HEK293 (cell line): ENCODE measurements around the gene MYLK.

Experiments used
- CTCF ChIA-PET: fragments of 350-600 bp; formaldehyde crosslinking; extraction: SDS; loops from one replicate; lab custom pipeline; 2021; ENCODE audit warnings: antibody characterized with exemption; lab: Yijun Ruan, JAX
- POLR2A ChIA-PET: fragments of 300-600 bp; formaldehyde crosslinking; extraction: SDS; loops from one replicate; lab custom pipeline; 2020; ENCODE audit warnings: antibody characterized with exemption, inconsistent platforms; lab: Yijun Ruan, JAX
- H3K27ac ChIP-seq: fragments of 200-500 bp; sonication (Bioruptor generic); 2 replicates; pipeline ENCODE4 v1.5.1; 2014; ENCODE audit warnings: low read depth, low read length, control low read depth, inconsistent platforms; ENCODE audit errors: extremely low read depth
- H3K36me3 ChIP-seq, 2 experiments: fragments of 200-500 bp in 1 of 2; sonication (Bioruptor generic) in 1 of 2; 1 replicate in 1 of 2; 2 replicates in 1 of 2; pipeline ENCODE4 v1.5.1; 2014 to 2017; ENCODE audit warnings: inconsistent platforms in 2 of 2, low read length in 2 of 2; ENCODE audit not compliant: control insufficient read depth in 2 of 2, insufficient read depth in 1 of 2
- H3K4me1 ChIP-seq: fragments of 200-500 bp; sonication (Bioruptor generic); 2 replicates; pipeline ENCODE4 v1.5.1; 2014; ENCODE audit warnings: mild to moderate bottlenecking, low read length, inconsistent platforms; ENCODE audit not compliant: control insufficient read depth, insufficient read depth
- H3K4me3 ChIP-seq: 2 replicates; pipeline ENCODE4 v1.5.1; 2011; ENCODE audit warnings: low read depth, mild to moderate bottlenecking, control low read depth, low read length, moderate library complexity
- H3K9me3 ChIP-seq: fragments of 200-500 bp; sonication (Bioruptor generic); 2 replicates; pipeline ENCODE4 v1.5.1; 2014; ENCODE audit warnings: low read depth, low read length, inconsistent platforms; ENCODE audit not compliant: control insufficient read depth, insufficient read depth
- CTCF ChIP-seq: fragments of 450-650 bp; formaldehyde crosslinking; IDR thresholded peaks from 2 replicates; pipeline ENCODE4 v1.5.1; 2016; ENCODE audit warnings: missing biosample characterization, missing genetic modification characterization
- KLF10 ChIP-seq: fragments of 450-650 bp; IDR thresholded peaks from 2 replicates; pipeline ENCODE4 v1.5.1; 2018; ENCODE audit warnings: missing biosample characterization, mild to moderate bottlenecking, missing genetic modification characterization
- KLF9 ChIP-seq: fragments of 450-650 bp; formaldehyde crosslinking; IDR thresholded peaks from 2 replicates; pipeline ENCODE4 v1.5.1; 2016; ENCODE audit warnings: missing biosample characterization, missing genetic modification characterization, low read depth
- YY1 ChIP-seq: fragments of 450-650 bp; formaldehyde crosslinking; IDR thresholded peaks from 2 replicates; pipeline ENCODE4 v1.5.1; 2018; ENCODE audit warnings: missing biosample characterization, missing genetic modification characterization
- ZBTB8A ChIP-seq: fragments of 450-650 bp; formaldehyde crosslinking; IDR thresholded peaks from 2 replicates; pipeline ENCODE4 v1.5.1; 2016; ENCODE audit warnings: missing biosample characterization, missing genetic modification characterization
- ZNF121 ChIP-seq: fragments of 450-650 bp; formaldehyde crosslinking; IDR thresholded peaks from 2 replicates; pipeline ENCODE4 v1.5.1; 2016; ENCODE audit warnings: missing biosample characterization, missing genetic modification characterization
- ZNF350 ChIP-seq: fragments of 450-650 bp; formaldehyde crosslinking; IDR thresholded peaks from 2 replicates; pipeline ENCODE4 v1.5.0; 2017; ENCODE audit warnings: missing biosample characterization, mild to moderate bottlenecking, missing genetic modification characterization
- ZNF398 ChIP-seq: fragments of 450-650 bp; formaldehyde crosslinking; IDR thresholded peaks from 2 replicates; pipeline ENCODE4 v1.5.1; 2017; ENCODE audit warnings: missing biosample characterization, missing genetic modification characterization
- ZNF449 ChIP-seq: fragments of 450-650 bp; formaldehyde crosslinking; IDR thresholded peaks from 2 replicates; pipeline ENCODE4 v1.5.1; 2017; ENCODE audit warnings: missing biosample characterization, mild to moderate bottlenecking, missing genetic modification characterization, moderate library complexity
- ZNF624 ChIP-seq: fragments of 450-650 bp; formaldehyde crosslinking; IDR thresholded peaks from 2 replicates; pipeline ENCODE4 v1.5.1; 2017; ENCODE audit warnings: missing biosample characterization, missing genetic modification characterization
- ZNF664 ChIP-seq: fragments of 450-650 bp; formaldehyde crosslinking; IDR thresholded peaks from 2 replicates; pipeline ENCODE4 v1.5.1; 2016; ENCODE audit warnings: missing biosample characterization, missing genetic modification characterization
- ZNF677 ChIP-seq: fragments of 450-650 bp; IDR thresholded peaks from 2 replicates; pipeline ENCODE4 v1.5.0; 2018; ENCODE audit warnings: missing biosample characterization, mild to moderate bottlenecking, missing genetic modification characterization, moderate library complexity
- ZNF692 ChIP-seq: fragments of 450-650 bp; formaldehyde crosslinking; IDR thresholded peaks from 2 replicates; pipeline ENCODE4 v1.5.1; 2016; ENCODE audit warnings: missing biosample characterization, missing genetic modification characterization
- ZNF777 ChIP-seq: fragments of 450-650 bp; formaldehyde crosslinking; IDR thresholded peaks from 2 replicates; pipeline ENCODE4 v1.5.1; 2017; ENCODE audit warnings: missing biosample characterization, missing genetic modification characterization, borderline replicate concordance
- TF ChIP-seq, protein P1 (sequence below): fragments of 450-650 bp; formaldehyde crosslinking; conservative IDR thresholded peaks from 2 replicates; pipeline ENCODE4 v1.5.1; 2016; ENCODE audit warnings: low read depth, missing biosample characterization, missing genetic modification characterization
- TF ChIP-seq, protein P2 (sequence below): fragments of 450-650 bp; formaldehyde crosslinking; IDR thresholded peaks from 2 replicates; pipeline ENCODE4 v1.5.1; 2016; ENCODE audit warnings: missing biosample characterization, missing genetic modification characterization
- TF ChIP-seq, protein P3 (sequence below): fragments of 450-650 bp; formaldehyde crosslinking; IDR thresholded peaks from 2 replicates; pipeline ENCODE4 v1.5.1; 2017; ENCODE audit warnings: missing biosample characterization, missing genetic modification characterization

The MYLK gene

GRCh38 chr3:123789160-123789559 is 95.0 kb downstream of the MYLK start:
- no peak overlapping the region for H3K4me3 ChIP-seq
- H3K4me1 ChIP-seq, result no peaks in the 10 kb centered on the region; the same call in 1 of the 2 replicates
- peaks cover 0 to 4% of the 10 kb centered on the region in 2 experiments; a peak in 1 of 3 replicates for H3K36me3 ChIP-seq
- TF ChIP-seq KLF9 (tag by site-specific recombination) (no peak), ZNF449 (tag by site-specific recombination) (no peak), ZNF121 (no peak), ZNF350 (no peak), KLF10 (tag by site-specific recombination) (no peak), ZBTB8A (no peak), ZNF677 (tag by site-specific recombination) (no peak), CTCF (tag by site-specific recombination) (no peak), ZNF664 (no peak), YY1 (no peak), ZNF692 (no peak), ZNF777 (no peak), ZNF398 (tag by site-specific recombination) (no peak), ZNF624 (no peak)
- TF ChIP-seq, protein P1, sequence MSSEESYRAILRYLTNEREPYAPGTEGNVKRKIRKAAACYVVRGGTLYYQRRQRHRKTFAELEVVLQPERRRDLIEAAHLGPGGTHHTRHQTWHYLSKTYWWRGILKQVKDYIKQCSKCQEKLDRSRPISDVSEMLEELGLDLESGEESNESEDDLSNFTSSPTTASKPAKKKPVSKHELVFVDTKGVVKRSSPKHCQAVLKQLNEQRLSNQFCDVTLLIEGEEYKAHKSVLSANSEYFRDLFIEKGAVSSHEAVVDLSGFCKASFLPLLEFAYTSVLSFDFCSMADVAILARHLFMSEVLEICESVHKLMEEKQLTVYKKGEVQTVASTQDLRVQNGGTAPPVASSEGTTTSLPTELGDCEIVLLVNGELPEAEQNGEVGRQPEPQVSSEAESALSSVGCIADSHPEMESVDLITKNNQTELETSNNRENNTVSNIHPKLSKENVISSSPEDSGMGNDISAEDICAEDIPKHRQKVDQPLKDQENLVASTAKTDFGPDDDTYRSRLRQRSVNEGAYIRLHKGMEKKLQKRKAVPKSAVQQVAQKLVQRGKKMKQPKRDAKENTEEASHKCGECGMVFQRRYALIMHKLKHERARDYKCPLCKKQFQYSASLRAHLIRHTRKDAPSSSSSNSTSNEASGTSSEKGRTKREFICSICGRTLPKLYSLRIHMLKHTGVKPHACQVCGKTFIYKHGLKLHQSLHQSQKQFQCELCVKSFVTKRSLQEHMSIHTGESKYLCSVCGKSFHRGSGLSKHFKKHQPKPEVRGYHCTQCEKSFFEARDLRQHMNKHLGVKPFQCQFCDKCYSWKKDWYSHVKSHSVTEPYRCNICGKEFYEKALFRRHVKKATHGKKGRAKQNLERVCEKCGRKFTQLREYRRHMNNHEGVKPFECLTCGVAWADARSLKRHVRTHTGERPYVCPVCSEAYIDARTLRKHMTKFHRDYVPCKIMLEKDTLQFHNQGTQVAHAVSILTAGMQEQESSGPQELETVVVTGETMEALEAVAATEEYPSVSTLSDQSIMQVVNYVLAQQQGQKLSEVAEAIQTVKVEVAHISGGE (tag by site-specific recombination), result no peak
- TF ChIP-seq, protein P2, sequence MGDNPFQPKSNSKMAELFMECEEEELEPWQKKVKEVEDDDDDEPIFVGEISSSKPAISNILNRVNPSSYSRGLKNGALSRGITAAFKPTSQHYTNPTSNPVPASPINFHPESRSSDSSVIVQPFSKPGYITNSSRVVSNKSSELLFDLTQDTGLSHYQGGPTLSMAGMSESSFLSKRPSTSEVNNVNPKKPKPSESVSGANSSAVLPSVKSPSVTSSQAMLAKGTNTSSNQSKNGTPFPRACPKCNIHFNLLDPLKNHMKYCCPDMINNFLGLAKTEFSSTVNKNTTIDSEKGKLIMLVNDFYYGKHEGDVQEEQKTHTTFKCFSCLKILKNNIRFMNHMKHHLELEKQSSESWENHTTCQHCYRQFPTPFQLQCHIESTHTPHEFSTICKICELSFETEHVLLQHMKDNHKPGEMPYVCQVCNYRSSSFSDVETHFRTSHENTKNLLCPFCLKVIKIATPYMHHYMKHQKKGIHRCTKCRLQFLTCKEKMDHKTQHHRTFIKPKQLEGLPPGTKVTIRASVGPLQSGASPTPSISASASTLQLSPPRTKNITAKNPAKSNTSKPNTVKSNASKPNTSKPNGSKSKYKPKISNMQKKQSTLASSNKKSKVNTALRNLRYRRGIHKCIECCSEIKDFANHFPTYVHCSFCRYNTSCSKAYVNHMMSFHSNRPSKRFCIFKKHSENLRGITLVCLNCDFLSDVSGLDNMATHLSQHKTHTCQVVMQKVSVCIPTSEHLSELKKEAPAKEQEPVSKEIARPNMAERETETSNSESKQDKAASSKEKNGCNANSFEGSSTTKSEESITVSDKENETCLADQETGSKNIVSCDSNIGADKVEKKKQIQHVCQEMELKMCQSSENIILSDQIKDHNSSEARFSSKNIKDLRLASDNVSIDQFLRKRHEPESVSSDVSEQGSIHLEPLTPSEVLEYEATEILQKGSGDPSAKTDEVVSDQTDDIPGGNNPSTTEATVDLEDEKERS (tag by site-specific recombination), result no peak
- TF ChIP-seq, protein P3, sequence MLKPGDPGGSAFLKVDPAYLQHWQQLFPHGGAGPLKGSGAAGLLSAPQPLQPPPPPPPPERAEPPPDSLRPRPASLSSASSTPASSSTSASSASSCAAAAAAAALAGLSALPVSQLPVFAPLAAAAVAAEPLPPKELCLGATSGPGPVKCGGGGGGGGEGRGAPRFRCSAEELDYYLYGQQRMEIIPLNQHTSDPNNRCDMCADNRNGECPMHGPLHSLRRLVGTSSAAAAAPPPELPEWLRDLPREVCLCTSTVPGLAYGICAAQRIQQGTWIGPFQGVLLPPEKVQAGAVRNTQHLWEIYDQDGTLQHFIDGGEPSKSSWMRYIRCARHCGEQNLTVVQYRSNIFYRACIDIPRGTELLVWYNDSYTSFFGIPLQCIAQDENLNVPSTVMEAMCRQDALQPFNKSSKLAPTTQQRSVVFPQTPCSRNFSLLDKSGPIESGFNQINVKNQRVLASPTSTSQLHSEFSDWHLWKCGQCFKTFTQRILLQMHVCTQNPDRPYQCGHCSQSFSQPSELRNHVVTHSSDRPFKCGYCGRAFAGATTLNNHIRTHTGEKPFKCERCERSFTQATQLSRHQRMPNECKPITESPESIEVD, result no peak
- POLR2A ChIA-PET, result no interaction called here
- H3K9me3 ChIP-seq, result no peaks in the 10 kb centered on the region
- no peak overlapping the region for H3K27ac ChIP-seq
- CTCF ChIA-PET, result no interaction called here
